Stimulated activated CD4-positive, alpha-beta T cell treated with anti-CD3 and anti-CD28 coated beads, Interleukin-4, amount 100 ng/mL, for 48 hours (primary cell): ENCODE measurements around the gene FGGY.

Source experiments
- DNase-seq, 2 donors: peaks; one replicate each; pipeline ENCODE4 v3.0.0-alpha.2; 2020; ENCODE audit warnings: low read depth in 2 of 2

The FGGY gene

DNA sequence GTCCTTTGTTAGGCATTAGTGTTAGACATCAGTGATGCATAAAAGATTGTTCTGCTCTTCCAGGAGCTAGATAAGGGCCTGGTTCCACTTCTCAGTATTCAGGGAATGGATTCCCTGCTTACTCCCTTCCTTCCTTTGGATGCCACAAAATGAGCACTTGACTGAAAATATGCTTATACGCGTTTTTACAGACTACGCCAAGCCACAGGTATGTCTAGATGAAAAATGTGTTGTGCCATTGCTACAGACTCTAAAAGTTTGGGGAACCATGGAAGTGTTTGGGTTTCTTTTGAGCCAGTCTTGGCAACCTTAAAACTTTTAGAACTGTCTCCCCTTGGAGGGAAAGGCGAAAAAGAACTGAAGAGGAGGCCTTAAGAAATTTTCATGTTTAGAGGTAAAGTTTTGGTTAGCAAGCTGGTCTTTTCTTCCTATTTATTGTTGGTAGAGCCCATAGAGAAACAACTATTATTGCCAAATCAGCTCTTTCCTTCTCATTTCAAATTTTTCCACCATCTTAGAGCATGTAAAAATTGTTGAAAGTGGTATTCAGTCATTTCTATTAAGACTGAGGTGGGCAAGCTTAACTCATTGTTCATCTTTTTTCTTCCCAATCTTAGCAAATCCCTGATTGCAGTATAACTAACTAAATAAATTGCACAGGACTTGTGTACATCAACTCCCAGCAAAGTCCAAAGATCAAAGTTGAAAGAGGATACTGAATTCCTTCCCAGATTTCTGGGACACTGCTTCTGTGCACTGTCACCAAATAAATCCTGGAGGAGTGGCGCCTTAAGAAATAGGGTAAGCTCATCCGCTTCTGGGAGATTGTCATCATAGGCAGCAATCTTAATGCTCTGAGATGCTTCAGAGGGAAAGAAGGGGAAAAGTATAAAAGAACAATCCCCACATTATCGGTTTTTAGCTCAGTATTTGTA, 18.9 kb downstream of the FGGY start:
- DNase-seq = no peak

DNA sequence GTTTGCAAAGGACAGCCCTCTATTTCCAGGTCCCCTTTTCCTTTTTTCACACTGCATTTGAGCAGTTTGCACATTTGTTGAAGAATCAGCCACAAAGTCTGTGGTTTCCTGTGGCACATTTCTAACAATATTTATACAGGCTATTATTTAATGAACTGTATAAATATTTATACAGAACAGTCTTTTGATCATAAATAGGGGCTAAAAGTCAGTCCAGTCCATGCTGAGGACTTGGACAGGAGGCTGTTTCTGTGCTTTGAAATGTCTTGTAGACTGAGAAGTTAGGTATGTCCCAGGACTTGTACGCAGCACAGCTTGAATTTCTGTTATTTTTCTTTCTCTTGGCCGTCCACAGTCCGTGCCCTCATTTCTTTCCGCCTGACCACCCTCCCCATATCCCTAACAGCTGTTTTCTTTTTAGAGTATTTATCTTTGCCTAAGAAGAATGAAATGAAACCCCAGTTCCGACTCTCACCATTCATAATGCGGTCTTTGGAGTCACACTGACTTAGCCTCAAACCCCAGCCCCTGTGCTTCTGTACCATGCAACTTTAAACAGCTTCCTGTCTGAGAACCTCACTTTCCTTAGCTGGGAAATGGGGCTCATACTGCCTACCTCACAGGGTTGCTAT, 19.7 kb downstream of the FGGY start:
- no peak for DNase-seq

DNA sequence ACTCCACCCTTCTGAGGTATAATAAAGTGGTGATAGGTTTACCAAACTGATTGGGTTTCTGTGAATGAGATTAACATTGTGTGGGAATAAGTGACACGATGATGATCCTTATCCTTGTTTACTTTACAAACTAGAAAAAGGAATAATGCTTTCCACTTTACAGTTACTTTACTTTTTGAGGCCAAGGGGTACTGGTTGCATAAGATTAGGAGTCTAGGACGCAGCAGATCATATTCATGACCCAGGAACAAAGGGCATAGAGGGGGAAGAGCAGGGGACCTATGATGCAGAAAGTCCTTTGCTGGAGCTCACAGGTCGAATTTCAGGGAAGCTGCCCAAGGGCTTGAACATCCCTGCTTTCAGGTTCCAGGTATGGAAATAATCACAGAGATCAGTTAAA, 20.4 kb downstream of the FGGY start:
- no peak for DNase-seq

DNA sequence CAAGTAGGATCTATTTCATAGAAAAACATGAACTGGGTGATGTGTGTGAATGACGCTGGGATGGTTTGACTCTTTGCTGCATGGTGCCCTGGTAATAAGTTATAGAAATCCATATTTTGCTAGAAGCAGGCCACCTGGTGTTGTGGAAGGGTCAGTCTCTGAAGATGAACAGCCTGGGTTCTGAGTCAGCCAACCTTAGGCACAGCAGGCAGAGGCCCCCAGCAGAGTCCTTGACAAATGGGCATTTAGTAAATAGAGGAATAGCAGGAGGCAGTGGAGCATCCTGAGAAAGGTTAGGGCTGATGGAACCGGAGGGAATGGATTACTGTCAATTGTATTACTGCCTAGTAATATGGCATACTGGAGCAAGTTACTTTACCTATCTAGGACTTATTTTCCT, 20.9 kb downstream of the FGGY start:
- no peak for DNase-seq

DNA sequence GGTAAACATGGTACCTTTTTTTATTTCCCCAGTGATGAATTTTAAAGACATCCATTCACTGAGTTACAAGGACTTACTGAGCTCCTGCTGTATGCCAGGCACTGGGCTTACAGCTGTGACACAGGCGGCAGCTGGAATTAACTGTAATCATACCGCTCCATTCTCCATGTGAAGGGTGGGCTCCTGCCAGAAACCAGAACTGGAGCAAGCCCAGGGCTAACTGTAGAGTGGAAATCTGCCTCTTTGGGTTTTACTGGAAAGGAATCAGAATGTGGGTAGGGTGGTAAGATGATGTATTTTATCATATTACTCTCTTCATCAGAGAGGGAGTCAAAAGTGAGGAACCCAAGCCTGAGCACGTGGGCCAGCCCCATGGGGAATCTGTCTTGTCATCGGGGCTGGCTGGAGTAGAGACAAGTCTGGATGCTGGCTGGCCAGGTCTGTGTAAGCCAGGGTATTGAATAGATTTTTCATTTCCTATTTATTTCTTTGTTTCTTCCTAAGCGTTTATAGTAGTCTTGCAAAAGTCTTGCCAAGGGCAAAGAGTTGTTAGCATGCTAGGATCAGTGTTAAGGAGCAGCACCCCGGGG, 21.5 kb downstream of the FGGY start:
- DNase-seq = no peak

DNA sequence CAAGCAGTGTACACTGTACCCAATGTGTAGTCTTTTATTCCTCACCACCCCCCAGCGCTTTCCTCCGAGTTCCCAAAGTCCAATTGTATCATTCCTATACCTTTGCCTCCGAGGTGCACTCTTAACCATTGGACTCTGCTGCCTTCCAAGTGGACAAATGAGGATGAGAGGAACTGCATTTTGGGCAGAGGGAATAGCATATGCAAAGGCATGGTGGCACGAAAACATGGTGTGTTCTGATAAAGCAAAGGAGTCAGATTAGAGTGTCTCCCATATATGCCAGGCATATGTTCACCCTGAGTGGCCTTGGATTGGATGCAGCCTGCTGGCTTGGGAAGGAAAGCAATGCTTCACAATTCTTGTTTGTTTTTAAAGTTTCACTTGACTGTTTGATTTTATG, 25.5 kb downstream of the FGGY start:
- DNase-seq = no peak

DNA sequence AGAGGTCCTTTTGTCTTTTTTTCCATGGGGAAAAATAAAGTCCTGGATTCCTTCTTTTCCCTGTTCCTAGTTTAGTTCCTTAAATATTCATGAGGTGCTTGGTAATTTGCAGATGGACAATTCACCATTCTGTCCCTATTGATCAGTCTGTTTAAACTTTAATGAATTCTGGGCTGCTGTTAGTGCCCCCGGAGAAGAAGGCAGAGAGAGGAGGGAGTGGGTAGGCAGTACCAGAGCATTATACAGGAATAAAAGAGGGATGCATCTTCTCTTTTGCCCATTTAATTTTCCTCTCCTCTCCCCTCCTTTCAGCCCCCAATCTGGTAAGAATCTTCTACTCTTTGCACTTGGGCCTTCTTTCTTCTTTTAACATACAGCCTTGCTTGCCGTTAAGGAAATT, 25.9 kb downstream of the FGGY start:
- DNase-seq = no peak

DNA sequence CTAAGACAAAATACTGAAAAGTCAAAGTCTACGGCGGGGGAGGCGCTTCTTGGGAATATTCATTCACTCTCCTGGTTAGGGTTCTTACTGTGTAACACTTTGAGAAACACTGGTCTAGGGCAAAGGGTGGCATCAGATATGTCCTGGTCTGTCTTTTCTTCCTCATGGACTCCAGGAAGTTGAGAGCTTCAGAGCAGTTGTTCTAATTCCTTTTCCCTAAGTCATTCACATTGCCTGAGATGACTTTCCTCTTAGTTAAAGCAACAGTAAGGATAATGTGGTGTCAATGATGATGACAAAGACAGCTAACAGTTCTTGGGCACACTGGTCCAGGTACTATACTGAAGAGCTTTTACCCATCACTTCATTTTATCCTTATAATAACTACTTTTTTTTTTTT, 27.0 kb downstream of the FGGY start:
- no peak for DNase-seq

DNA sequence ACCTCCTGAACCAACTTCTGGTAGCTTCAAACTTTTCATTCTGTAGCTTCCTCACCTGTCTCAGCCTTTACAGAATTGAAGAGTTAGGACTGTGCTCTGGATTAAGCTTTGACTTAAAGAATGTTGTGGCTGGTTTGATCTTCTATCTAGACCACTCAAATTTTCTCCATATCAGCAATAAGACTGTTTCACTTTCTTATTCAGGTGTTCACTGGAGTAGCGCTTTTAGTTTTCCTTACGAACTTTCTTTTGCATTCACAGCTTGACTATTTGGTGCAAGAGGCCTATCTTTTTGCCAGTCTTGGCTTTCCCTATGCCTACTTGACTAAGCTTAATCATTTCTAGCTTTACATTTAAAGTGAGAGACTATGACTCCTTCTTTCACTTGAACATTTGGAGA, 31.5 kb downstream of the FGGY start:
- DNase-seq = no peak

DNA sequence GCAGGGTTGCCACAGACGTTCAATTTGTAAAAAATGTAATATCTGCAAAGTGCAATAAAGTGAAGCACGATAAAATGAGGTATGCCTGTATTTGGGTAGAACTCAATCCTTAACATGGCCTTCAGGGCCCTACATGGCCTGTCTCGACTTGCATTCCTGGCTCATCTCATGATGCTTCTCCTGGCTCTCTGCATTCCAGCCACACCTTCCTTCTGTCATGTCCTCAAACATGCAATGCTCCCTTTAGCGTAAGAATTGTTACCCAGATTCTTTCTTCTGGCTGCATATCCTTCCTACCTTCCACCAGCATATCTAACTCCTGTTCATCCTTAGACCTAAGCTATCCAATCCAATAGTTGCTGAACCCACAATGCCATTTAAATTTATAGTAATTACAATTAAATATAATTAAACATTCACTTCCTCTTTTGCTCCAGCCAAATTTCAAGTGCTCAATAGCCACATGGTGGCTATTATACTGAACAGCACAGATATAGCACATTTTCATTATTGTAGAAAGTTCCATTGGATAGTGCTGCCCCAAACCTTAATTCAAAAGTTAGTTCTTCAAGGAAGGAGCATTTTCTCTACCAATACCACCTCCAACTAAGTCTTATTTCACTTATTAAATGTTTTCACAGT, 32.6 kb downstream of the FGGY start:
- no peak for DNase-seq

DNA sequence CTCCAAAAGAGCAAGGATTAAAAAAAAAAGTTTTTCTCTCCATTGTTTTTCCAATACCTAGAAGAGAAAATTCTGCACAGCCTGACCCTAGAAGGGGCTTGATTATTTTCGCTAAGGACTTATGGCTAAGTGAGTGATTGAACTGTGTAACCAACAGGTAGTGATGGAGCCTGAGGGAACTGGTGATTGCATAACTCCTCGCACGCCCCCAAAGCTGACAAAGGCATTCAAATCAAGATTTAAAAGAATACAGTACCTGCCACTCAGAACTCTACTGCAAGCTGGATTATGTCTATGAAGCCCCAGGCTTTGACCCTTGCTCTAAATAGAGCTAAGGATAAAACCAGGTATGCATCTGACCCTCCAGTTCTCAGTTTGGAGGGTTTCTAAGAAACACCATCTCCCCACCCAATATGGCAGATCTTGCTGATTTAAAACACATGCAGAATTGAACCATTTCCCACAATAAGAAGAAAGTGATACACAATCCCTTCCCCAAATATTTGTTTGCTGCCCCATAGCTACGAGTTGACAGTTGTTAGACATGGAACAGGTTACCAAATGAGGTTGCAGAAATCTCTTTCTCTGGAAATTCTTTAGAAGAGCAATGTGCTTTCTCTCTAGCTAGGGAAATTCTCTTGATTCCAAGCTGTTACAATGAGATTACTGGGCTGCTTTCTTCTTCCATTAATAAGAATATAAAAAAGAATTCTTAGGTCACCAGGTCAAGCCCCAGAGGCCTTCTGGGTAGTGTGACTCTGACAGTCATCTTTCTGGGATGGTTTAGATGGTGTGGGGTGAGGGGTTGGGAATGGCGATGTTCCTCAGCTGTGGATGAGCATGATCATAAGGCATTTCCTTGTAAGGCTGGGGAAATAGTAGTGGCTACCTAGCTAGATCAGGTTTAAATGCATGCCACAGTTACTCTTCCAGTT, 35.1 kb downstream of the FGGY start:
- DNase-seq = no peak

DNA sequence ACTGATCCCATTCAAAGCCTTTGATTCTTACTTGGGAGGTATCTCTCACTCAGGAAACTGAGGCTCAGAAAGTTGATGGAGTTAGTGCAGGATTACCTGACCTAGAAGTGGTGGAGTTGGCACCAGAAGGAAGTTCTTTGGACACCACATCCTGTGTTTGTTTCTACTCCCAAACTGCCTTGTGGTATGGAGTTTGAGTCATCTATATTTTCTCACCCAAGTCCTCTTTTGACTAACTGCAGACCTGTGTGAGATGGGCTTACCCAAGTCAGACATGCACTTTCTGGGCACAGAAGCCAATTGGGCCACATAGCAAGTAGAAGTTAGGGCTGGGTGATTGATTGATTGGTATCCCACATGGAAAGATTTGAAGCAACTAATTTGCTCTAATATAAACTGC, 36.1 kb downstream of the FGGY start:
- DNase-seq = no peak

DNA sequence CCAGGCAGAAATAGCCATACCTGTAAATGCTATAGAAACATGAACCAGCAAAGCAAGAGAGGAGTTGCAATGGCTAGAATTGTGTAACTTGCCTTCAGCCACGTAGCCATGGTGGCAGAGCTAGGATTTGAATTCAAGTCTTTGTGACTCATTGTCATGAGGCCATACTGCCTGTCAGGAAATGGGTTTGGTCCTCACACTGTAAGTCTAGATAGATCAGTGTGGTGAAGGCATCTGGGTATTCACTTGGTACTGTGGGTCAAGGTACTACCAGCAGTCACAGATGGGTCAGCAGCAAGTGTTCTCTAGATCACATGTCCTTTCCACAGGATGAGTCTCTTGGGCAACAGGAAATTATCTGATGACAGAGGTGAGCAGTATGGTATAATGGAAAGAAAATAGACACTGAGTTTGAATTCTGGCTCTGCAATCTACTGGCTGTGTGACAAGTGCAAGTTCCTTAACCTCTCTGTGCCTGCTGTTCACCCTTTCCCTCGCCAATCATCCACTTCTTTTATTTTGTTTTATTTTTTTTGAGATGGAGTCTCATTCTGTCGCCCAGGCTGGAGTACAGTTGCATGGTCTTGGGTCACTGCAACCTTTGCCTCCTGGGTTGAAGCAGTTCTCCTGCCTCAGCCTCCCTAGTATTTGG, 36.9 kb downstream of the FGGY start:
- DNase-seq = no peak

DNA sequence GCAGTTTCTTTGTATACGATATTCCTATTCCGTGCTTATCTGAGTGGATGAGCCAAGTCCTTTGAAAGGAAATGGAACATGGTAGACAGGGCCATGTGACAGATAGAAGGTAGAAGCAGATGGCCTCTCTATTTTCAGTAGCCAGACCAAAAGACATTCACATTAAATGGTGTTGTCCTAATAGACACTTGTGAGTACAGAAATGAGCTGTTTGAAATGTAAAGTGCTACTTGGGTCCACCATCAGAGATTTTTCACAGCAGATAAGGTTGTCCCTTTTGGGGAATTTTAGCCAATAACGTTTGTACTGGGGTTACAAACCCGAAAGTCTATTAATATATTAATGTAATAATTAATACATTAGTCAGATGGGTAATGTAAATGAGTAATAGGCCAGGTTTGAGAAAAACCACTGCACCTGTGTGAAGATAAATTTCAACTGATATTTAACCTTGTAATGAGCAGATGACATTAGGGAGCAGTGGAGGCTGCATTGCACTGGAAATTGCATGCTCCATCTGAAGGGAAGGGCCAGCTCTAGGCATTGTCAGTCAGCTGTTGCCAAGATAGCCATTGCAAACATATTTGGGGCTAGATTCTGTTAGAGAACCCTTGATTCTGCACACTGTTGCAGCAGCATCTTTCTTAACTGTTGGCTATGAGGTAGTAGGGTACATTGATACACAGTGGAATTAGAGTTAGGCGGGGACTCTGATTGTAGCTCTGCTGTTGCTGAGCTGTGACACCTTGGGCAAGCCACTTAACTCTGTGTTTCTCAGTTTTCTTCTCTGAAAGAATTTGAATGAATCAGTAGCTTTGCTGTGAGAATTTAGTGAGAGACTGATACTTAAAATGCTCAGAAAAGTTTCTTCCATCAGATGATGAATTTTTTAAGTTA, 43.8 kb downstream of the FGGY start:
- DNase-seq = no peak

DNA sequence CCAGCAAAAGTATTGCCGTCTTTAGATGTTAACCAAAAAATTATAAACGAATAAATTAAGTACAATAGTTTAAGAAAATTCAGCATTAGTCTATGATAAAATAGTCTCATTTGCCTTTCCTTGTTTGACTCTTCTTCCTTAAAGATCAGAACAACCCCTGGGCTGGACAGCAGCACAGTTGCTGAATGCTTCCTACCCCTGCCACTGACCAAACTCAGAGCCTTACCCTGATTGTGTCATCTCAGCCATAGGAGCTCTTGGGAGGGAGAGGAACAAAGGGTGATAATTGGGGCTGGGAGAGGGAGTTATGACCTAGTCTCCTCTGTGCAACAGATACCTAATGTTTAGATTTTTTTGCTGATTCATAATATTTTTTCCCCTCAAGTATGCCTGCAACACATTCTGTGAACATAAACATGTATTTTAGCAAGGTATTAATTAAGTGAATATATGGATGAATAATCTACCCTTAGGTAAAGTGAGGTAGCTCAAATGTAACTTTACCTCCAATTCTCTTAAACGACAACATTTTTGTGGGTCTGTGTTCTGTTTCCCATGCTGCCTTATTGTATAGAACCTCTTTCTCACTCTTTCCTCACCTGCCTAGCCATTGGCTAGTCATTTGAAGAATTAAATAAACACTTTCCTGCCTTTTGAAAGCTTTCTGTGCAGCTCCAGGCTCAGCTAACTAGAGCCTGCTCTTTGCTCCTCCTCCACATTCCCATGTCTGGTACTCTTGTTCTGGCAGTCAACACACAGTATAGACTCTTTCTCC, 46.1 kb downstream of the FGGY start:
- DNase-seq = no peak

DNA sequence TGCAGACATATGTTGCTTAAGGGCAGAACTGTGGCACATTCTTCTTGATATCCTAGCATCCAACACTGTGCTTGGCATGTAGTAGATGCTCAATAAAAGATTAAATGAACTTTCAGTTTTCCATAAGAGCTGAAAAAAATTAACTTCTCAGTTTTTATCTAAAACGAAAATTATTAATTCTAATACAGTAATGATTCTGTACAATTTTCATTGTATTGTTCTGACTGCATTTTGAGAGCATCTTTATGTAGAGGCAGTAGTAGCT, 46.6 kb downstream of the FGGY start:
- DNase-seq = no peak

DNA sequence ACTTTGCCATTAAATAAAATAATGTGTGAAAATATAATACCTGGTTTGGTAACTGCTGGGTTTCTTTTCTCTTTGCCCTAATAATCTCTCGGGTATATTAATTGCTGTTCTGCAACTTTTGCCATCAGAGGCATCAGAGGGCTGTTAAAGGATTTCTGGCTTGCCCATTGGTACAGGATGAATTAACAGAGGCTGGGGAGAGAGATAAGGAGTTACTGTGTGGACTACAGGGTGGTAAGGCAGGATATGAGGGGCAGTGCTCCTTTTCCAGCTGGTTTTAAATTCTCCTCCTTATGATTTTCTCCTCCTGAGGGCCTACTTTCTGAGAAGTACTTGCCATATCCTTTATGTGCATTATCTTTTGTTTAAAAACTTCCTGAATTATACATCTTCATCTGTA, 48.3 kb downstream of the FGGY start:
- DNase-seq = no peak

DNA sequence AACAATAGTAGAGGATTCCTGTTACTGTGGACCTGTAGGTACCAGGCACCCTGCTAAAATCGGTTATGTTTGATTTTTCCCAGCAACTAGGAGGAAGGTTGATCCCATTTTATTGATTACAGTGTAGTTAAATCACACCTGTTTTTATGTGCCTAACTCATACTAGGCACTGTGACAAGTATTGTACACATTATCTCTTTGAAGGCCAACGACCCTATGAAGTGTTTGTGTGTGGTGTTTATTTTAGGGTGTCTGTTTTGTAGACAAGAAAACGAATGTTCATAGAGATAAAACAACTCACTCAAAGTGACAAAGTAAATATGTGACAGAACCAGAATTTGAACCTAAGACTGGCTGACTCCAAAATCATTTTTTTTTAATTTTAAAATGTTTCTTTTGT, 49.5 kb downstream of the FGGY start:
- no peak for DNase-seq

DNA sequence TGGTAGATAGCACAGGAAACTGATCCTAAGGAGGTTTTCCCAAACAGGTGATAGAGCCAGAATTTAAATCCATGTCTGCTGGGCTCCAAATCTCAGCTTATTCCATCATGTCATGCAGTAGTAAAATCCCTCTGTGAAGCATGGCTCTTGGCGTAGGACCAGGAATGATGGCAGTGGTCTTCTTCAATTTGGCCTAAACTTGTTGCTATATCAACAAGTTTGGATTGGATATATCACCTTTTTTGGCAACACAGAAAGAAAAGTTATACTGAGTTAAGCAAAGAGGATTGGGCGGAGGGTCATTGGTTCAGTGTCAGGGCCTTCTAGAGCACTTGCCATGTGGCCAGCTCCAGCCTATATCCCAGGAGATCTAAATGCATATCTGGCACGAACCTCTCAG, 52.2 kb downstream of the FGGY start:
- no peak for DNase-seq
